Globus pallidus (tissue), 1 donor: Measurements from ENCODE around the gene MAPK11.
"Not testable (repeated sequence)": the region's sequence is repeated elsewhere in the genome, so short reads cannot be mapped to it uniquely, and the experiment has no call there.

Experiments
- DNase-seq: peaks from one replicate; pipeline ENCODE4 v3.0.0-alpha.2; 2015; ENCODE audit warnings: low spot score

The MAPK11 gene

GRCh38 chr22:50276143-50276542 lies 6.0 kb upstream of the MAPK11 start:
- peak; percentile 94 for DNase-seq

GRCh38 chr22:50275181-50276055 lies 5.2 kb upstream of the MAPK11 start:
- DNase-seq: no peak

GRCh38 chr22:50274771-50275170 lies 4.6 kb upstream of the MAPK11 start:
- DNase-seq: no peak

GRCh38 chr22:50274311-50274710 lies 4.1 kb upstream of the MAPK11 start:
- peak; percentile 49 for DNase-seq

GRCh38 chr22:50273781-50274180 lies 3.6 kb upstream of the MAPK11 start:
- DNase-seq: not testable (repeated sequence)

GRCh38 chr22:50273352-50273751 lies 3.2 kb upstream of the MAPK11 start:
- DNase-seq: not testable (repeated sequence)

- no peak for DNase-seq
Measured at GRCh38 chr22:50272044-50272802, 2.0 kb upstream of the MAPK11 start.

GRCh38 chr22:50271519-50271970 lies 1.4 kb upstream of the MAPK11 start:
- DNase-seq: no peak

GRCh38 chr22:50270666-50271394 lies 650 bp upstream of the MAPK11 start:
- DNase-seq: no peak

GRCh38 chr22:50269573-50269969 lies 609 bp downstream of the MAPK11 start:
- DNase-seq: no peak

- no peak for DNase-seq
Measured at GRCh38 chr22:50268655-50269113, 1.5 kb downstream of the MAPK11 start.

- no peak for DNase-seq
Measured at GRCh38 chr22:50267591-50268390, 2.4 kb downstream of the MAPK11 start.

GRCh38 chr22:50266994-50267393 lies 3.2 kb downstream of the MAPK11 start:
- DNase-seq: no peak

- DNase-seq: no peak
Measured at GRCh38 chr22:50264946-50265669, 5.1 kb downstream of the MAPK11 start.

GRCh38 chr22:50264104-50264745 lies 6.0 kb downstream of the MAPK11 start:
- DNase-seq: no peak

GRCh38 chr22:50262973-50263617 lies 7.1 kb downstream of the MAPK11 start:
- no peak for DNase-seq

GRCh38 chr22:50262460-50262911 lies 7.7 kb downstream of the MAPK11 start:
- no peak for DNase-seq

GRCh38 chr22:50261615-50262459 lies 8.3 kb downstream of the MAPK11 start, which contains the start of gene MAPK12:
Gene MAPK12 (minus strand): TSS chr22:50261683. CDS start chr22:50261509, 174 bp downstream.
- no peak for DNase-seq
